Pancreas (tissue), 10 donors: Measurements from ENCODE around the gene ADGRG3. TPM values are rescaled to one million over a fixed set of nuclear protein-coding genes. Genes with fewer than 3 reads are reported as not detected.

ENCODE experiments used
- ATAC-seq, 4 donors: fragments of 200-7000 bp; cut with Tn5 transposase; one replicate each; pipeline versions ENCODE4 v1.8.0 to v1.9.1; 2020; ENCODE audit warnings: mild to moderate bottlenecking in 4 of 4, moderate library complexity in 4 of 4
- DNase-seq, 6 donors: peaks; one replicate each; pipeline ENCODE4 v3.0.0-alpha.2; 2020
- FAIRE-seq: peaks from 2 replicates; lab custom pipeline; 2012; peaks lifted over from hg19 to GRCh38; lab: Jason Lieb, UNC
- H3K27ac ChIP-seq, 4 donors: fragments of 200-600 bp; sonication (generic); 1 replicate in 3 of 4; 2 replicates in 1 of 4; pipeline versions ENCODE4 v1.5.0 to v1.8.0; 2020
- H3K27me3 ChIP-seq, 4 donors: fragments of 200-600 bp; one replicate each; pipeline ENCODE4 v1.8.0; 2021
- H3K36me3 ChIP-seq, 3 donors: fragments of 200-600 bp; sonication (generic) in 1 of 3; one replicate each; pipeline versions ENCODE4 v1.5.0 to v1.8.0; 2020 to 2021
- H3K4me1 ChIP-seq, 3 donors: fragments of 200-600 bp; one replicate each; pipeline ENCODE4 v1.8.0; 2021
- H3K4me3 ChIP-seq, 4 donors: fragments of 200-600 bp; sonication (generic) in 2 of 4; one replicate each; pipeline versions ENCODE4 v1.5.0 to v1.8.0; 2020 to 2021
- H3K9me3 ChIP-seq, 4 donors: fragments of 200-600 bp; one replicate each; pipeline ENCODE4 v1.8.0; 2021
- WGBS, 2 donors: extraction: QIAGEN DNeasy Blood & Tissue Kit; methylation state at CpG; one replicate each; pipeline ENCODE4 v1.1.7; 2013; 5-methylcytosine and 5-hydroxymethylcytosine counted together
- intact Hi-C, 3 donors: fragments of 100-400 bp; cut with DNase I; formaldehyde crosslinking; loops; one replicate each; pipeline versions ENCODE4 v1.11.1 to v1.14.2; 2022
- polyA plus RNA-seq, 2 donors: library from polyadenylated mRNA; stranded (reverse); fragments of 200-250 nt; gene quantifications; one replicate each; pipeline ENCODE4 v1.2.3, GENCODE V29; 2013
- total RNA-seq, 6 donors: library from RNA; stranded (reverse); fragmentation: NEBNext Ultra II Directional in 4 of 6; extraction: Animal tissue kit (Norgen Biotek cat#: 25700) in 4 of 6; gene quantifications; one replicate each; pipeline versions ENCODE4 v1.2.1 to v1.2.4, GENCODE V29; 2021 to 2023
- TF ChIP-seq, protein P1 (sequence below), 4 donors: fragments of 200-600 bp; sonication (generic) in 3 of 4; IDR thresholded peaks; one replicate each; pipeline versions ENCODE4 v1.5.0 to v1.8.0; 2021; ENCODE audit warnings: antibody characterized with exemption in 4 of 4
- donor health status: healthy with polysubstance abuse.
- donor health status: DM: no; HTN: no; CAD: no; lungs with moderate emphysema.
- donor health status: DM: no; HTN: no; CAD: no.
- donor health status: control.
- donor health status: control.
- donor health status: Bipolar disorder and iron deficiency.
- donor health status: DM: yes; HTN: yes; CAD: no.
- donor health status: DM: no; HTN: no; CAD: no.
- donor health status: DM: no; HTN: no; CAD: no.
- donor health status: DM: yes; HTN: yes; CAD: no.

The ADGRG3 gene
- total and polyA plus RNA-seq, 8 donors: 0.14 to 0.84 (median 0.53) TPM

DNA sequence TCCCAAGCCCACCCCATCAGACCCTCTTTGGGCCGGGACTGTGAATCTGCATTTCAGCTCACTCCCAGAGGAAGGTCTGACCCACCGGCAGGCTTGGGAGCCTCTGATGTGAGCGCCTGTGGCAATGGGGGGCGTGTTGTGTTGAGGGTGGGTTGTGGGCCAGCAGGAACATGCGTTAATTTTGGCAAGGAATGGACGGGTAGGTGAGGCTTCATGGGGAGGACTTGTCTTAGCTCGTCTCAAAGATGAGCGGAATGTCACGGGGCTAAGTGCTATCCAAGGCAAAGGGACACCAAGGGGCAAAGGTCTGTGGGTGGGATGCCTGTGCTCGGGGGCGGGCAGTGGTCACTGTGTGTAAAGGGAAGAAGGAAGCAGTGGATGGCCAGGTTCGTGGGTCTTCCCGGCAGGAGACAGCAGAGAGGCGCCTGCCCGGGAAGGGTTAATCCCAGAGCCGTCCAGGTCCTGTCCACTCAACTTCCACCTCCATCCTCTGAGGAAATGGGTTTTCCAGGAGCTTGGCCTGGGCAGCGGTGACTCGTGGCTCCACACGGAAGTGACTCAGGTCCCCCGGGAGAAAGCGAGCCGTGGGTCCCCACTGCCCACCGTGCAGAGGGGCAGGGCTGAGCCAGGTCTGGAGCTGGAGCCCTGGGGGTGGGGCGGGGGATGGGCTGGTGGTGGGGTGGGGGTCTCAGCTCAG is 22.3 kb upstream of the ADGRG3 start:
- Histone ChIP-seq H3K4me1 (peaks cover 0 to 2% (median 1%) of the 10 kb centered on the region in 3 donors), H3K36me3 (peaks cover 0 to 10% (median 0%) of the 10 kb centered on the region in 3 donors), H3K27ac (no peak overlapping the region), H3K27me3 (no peaks in the 10 kb centered on the region), H3K9me3 (no peaks in the 10 kb centered on the region), H3K4me3 (no peak overlapping the region)
- no peak for FAIRE-seq
- DNase-seq: no peak
- 72 to 74% methylated on average over 21 to 24 of the region's 24 CpGs for WGBS, 2 donors
- intact Hi-C loops: loop anchor here (5.0 to 10.0 kb wide), 3 partner anchors 51 to 76 kb away; no protein-coding TSS in a partner anchor
- TF ChIP-seq, protein P1, sequence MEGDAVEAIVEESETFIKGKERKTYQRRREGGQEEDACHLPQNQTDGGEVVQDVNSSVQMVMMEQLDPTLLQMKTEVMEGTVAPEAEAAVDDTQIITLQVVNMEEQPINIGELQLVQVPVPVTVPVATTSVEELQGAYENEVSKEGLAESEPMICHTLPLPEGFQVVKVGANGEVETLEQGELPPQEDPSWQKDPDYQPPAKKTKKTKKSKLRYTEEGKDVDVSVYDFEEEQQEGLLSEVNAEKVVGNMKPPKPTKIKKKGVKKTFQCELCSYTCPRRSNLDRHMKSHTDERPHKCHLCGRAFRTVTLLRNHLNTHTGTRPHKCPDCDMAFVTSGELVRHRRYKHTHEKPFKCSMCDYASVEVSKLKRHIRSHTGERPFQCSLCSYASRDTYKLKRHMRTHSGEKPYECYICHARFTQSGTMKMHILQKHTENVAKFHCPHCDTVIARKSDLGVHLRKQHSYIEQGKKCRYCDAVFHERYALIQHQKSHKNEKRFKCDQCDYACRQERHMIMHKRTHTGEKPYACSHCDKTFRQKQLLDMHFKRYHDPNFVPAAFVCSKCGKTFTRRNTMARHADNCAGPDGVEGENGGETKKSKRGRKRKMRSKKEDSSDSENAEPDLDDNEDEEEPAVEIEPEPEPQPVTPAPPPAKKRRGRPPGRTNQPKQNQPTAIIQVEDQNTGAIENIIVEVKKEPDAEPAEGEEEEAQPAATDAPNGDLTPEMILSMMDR (IDR thresholded peaks at IDR 0.05): no peak
- no peak for ATAC-seq

DNA sequence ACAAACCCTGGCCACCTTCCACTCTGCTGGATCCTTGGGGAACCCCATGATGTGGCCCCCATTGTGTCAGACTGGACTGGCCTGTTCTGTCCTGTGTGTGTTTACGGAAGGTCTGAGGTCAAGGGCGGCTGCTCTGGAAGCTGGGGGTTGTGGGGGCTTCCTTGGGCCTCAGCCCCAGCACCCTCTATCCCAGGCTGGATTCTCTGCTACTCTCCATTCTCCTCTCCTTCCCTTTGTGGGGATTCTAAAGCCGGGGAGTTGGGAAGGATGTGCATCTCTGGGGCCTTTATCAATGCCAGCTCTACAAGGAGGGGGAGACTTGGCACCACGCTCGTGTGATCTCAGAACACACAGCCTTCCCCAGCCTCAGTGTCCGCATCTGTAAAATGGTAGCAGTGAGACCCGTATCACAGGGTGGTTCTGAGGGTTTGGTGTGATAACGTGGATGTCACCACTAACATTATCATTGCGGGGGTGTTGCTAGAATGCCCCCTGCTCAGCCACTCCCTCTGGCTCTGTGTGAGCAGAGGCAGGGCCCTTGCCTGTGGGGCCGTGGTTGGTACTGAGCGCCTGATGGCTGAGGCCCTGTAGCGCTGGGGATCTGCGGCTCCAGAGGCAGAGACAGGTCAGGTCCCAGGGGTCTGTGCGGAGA is 21.6 kb upstream of the ADGRG3 start:
- H3K36me3 ChIP-seq: peaks cover 0 to 17% (median 3%) of the 10 kb centered on the region in 3 donors
- no peaks in the 10 kb centered on the region for H3K27me3 ChIP-seq
- H3K27ac ChIP-seq: no peak overlapping the region
- 76 to 81% methylated on average over 9 to 14 of the region's 14 CpGs for WGBS, 2 donors
- ATAC-seq: no peak
- no peak for FAIRE-seq
- H3K9me3 ChIP-seq: no peaks in the 10 kb centered on the region
- TF ChIP-seq, protein P1 (IDR thresholded peaks at IDR 0.05): no peak
- H3K4me3 ChIP-seq: no peak overlapping the region
- no peak for DNase-seq
- intact Hi-C loops: loop anchor here (5.0 to 10.0 kb wide), 3 partner anchors 52 to 76 kb away; no protein-coding TSS in a partner anchor
- no peaks in the 10 kb centered on the region for H3K4me1 ChIP-seq

DNA sequence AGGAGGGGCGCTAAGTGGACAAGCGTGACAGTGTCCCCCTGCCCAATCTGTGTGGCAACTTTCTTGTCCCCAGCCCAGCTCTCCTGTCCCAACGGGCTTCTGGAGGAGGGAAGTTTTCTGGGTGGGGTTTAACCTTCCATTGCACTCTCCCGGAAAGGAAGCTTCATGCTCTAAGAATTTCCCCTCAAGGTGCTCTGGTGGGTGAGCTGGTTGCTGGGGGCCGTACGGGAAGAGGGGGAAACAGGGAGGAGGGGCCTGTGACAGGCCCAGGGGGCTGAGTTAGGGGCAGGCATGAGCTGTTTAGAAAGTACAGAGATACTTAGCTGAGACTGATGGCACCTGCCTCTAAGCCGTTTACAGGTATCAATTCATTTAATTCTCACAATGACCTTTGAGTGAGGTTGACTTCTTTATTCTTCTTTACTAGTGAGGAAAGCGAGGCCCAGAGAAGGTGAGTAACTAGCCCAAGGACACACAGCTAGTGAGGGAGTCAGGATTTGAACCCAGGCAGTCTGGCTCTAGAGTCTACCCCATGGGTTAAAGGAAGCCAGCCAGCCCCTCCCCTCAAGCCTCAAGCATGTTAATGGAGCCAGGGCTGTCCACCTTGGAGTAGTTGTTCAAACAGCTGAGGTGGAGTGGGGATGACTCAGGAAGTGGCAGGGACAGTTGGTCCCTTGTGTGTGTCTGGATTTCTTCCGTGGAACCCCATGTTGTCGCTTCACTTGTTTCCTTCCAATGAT is 20.8 kb upstream of the ADGRG3 start:
- no peaks in the 10 kb centered on the region for H3K27me3 ChIP-seq
- 76 to 83% methylated on average over 10 of the region's 10 CpGs for WGBS, 2 donors
- intact Hi-C loops: loop anchor here (5.0 to 10.0 kb wide), 3 partner anchors 53 to 75 kb away; no protein-coding TSS in a partner anchor
- H3K9me3 ChIP-seq: no peaks in the 10 kb centered on the region
- peak overlapping the region in 2 of 4 donors; percentile 13 for H3K27ac ChIP-seq
- TF ChIP-seq, protein P1 (IDR thresholded peaks at IDR 0.05): no peak
- H3K4me3 ChIP-seq: no peak overlapping the region
- DNase-seq (no peak), FAIRE-seq (no peak), ATAC-seq (no peak)
- no peaks in the 10 kb centered on the region for H3K4me1 ChIP-seq
- peaks cover 0 to 25% (median 3%) of the 10 kb centered on the region in 3 donors for H3K36me3 ChIP-seq

DNA sequence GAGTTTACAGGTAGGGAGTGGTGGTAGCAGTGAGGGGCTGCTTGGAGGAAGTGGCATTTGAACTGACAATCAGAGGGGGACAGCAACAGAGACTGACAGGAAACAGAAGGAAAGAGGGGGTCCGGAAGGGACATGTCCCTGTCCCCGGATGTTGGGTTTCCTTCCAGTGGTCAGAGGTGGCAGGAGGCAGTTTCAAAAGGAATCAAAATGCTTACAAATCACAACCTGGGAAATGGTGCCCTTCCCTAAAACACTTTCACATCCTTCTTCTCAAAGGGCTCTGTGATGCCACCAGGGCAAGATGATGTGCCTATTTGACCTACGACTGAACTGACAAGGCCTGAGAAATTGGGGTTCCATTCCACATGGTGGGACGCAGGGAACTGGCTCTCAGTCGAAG is 20.0 kb upstream of the ADGRG3 start:
- no peak overlapping the region for H3K4me3 ChIP-seq
- ATAC-seq (no peak), DNase-seq (no peak), FAIRE-seq (no peak)
- no peaks in the 10 kb centered on the region for H3K9me3 ChIP-seq
- no peaks in the 10 kb centered on the region for H3K4me1 ChIP-seq
- intact Hi-C loops: loop anchor here (2.0 to 10.0 kb wide), 4 partner anchors 45 to 74 kb away; no protein-coding TSS in a partner anchor
- TF ChIP-seq, protein P1 (IDR thresholded peaks at IDR 0.05): no peak
- H3K27ac ChIP-seq: peak overlapping the region in 2 of 4 donors; percentile 2 to 13
- WGBS, 2 donors: 77 to 86% methylated on average over 5 of the region's 5 CpGs
- H3K36me3 ChIP-seq: peaks cover 3 to 28% (median 5%) of the 10 kb centered on the region in 3 donors
- H3K27me3 ChIP-seq: no peaks in the 10 kb centered on the region
